GM19467 (cell line): ENCODE data around the gene D2HGDH.

Source experiments
- ATAC-seq: cut with Tn5 transposase; IDR thresholded peaks from one replicate; pipeline ENCODE4 v1.9.1; 2021; ENCODE audit warnings: mild to moderate bottlenecking, moderate library complexity; ENCODE audit not compliant: unreplicated experiment

Gene D2HGDH

GRCh38 chr2:241734467-241735208 lies at the start of gene D2HGDH:
TSS of gene D2HGDH (plus strand) at chr2:241734630. CDS start at chr2:241735225, 595 bp downstream.
- peak; percentile 65 for ATAC-seq

- peak; percentile 8 for ATAC-seq
Measured at GRCh38 chr2:241686324-241686649, 48.1 kb upstream of the D2HGDH start.

GRCh38 chr2:241686650-241687425 lies 47.6 kb upstream of the D2HGDH start, which contains the start of gene DTYMK:
TSS of gene DTYMK (minus strand) at chr2:241686815. CDS start at chr2:241686783, 32 bp downstream.
- peak; percentile 92 for ATAC-seq

- no peak for ATAC-seq
Measured at GRCh38 chr2:241689306-241689705, 45.1 kb upstream of the D2HGDH start.

- no peak for ATAC-seq
Measured at GRCh38 chr2:241690202-241690717, 44.2 kb upstream of the D2HGDH start.

- ATAC-seq, result no peak
Measured at GRCh38 chr2:241692448-241692847, 42.0 kb upstream of the D2HGDH start.

- ATAC-seq, result no peak
Measured at GRCh38 chr2:241695651-241696050, 38.8 kb upstream of the D2HGDH start.

GRCh38 chr2:241701149-241701398 lies 33.4 kb upstream of the D2HGDH start:
- ATAC-seq, result no peak

GRCh38 chr2:241701399-241702154 lies 32.9 kb upstream of the D2HGDH start, which contains the start of gene ING5:
TSS of gene ING5 (plus strand) at chr2:241702039. CDS start at chr2:241702066, 27 bp downstream.
- ATAC-seq, result peak; percentile 52

- ATAC-seq, result peak; percentile 60
Measured at GRCh38 chr2:241702155-241703031, 32.0 kb upstream of the D2HGDH start.

- ATAC-seq, result no peak
Measured at GRCh38 chr2:241703032-241703604, 31.3 kb upstream of the D2HGDH start.

GRCh38 chr2:241706537-241706936 lies 27.9 kb upstream of the D2HGDH start:
- ATAC-seq, result no peak

- ATAC-seq, result no peak
Measured at GRCh38 chr2:241708879-241709278, 25.6 kb upstream of the D2HGDH start.

GRCh38 chr2:241719093-241719492 lies 15.3 kb upstream of the D2HGDH start:
- ATAC-seq, result no peak

GRCh38 chr2:241720099-241720498 lies 14.3 kb upstream of the D2HGDH start:
- ATAC-seq, result no peak

- no peak for ATAC-seq
Measured at GRCh38 chr2:241720560-241720959, 13.9 kb upstream of the D2HGDH start.

- no peak for ATAC-seq
Measured at GRCh38 chr2:241721852-241722251, 12.6 kb upstream of the D2HGDH start.

GRCh38 chr2:241722896-241723454 lies 11.5 kb upstream of the D2HGDH start:
- no peak for ATAC-seq

GRCh38 chr2:241724259-241724974 lies 10.0 kb upstream of the D2HGDH start:
- no peak for ATAC-seq
